OCI-M1 (cell line): Measurements from ENCODE around the gene CYTH1.

Experiments used
- DNase-seq: peaks from one replicate; lab custom pipeline; 2025; lab: John Stamatoyannopoulos, UW

CYTH1 gene

GRCh38 chr17:78781893-78782304 lies at the start of gene CYTH1:
Gene CYTH1, minus strand, starts transcription at chr17:78782273. Its CDS starts 50 bp downstream, at chr17:78782223.
- DNase-seq: no peak

- DNase-seq: no peak
These were observed 47.4 kb upstream of the CYTH1 start for GRCh38 chr17:78829477-78829876.

GRCh38 chr17:78828470-78829185 lies 46.6 kb upstream of the CYTH1 start:
- DNase-seq: peak; percentile 4

GRCh38 chr17:78826836-78827509 lies 44.9 kb upstream of the CYTH1 start:
- DNase-seq: no peak

- DNase-seq: no peak
These were observed 44.3 kb upstream of the CYTH1 start for GRCh38 chr17:78826421-78826820.

- no peak for DNase-seq
These were observed 43.6 kb upstream of the CYTH1 start for GRCh38 chr17:78825696-78826095.

- no peak for DNase-seq
These were observed 42.2 kb upstream of the CYTH1 start for GRCh38 chr17:78824240-78824639.

- DNase-seq: no peak
These were observed 41.4 kb upstream of the CYTH1 start for GRCh38 chr17:78823282-78824046.

- no peak for DNase-seq
These were observed 40.5 kb upstream of the CYTH1 start for GRCh38 chr17:78822552-78822951.

GRCh38 chr17:78821961-78822360 lies 39.9 kb upstream of the CYTH1 start:
- DNase-seq: no peak

GRCh38 chr17:78820841-78821240 lies 38.8 kb upstream of the CYTH1 start:
- no peak for DNase-seq

- DNase-seq: no peak
These were observed 38.0 kb upstream of the CYTH1 start for GRCh38 chr17:78819806-78820792.

GRCh38 chr17:78819402-78819801 lies 37.3 kb upstream of the CYTH1 start:
- no peak for DNase-seq

- no peak for DNase-seq
These were observed 36.9 kb upstream of the CYTH1 start for GRCh38 chr17:78818932-78819331.

GRCh38 chr17:78818152-78818846 lies 36.2 kb upstream of the CYTH1 start:
- no peak for DNase-seq

GRCh38 chr17:78817123-78817522 lies 35.0 kb upstream of the CYTH1 start:
- DNase-seq: no peak

- no peak for DNase-seq
These were observed 33.6 kb upstream of the CYTH1 start for GRCh38 chr17:78815696-78816095.

- DNase-seq: no peak
These were observed 30.8 kb upstream of the CYTH1 start for GRCh38 chr17:78812855-78813254.

GRCh38 chr17:78808163-78808562 lies 26.1 kb upstream of the CYTH1 start:
- no peak for DNase-seq

GRCh38 chr17:78806451-78806850 lies 24.4 kb upstream of the CYTH1 start:
- DNase-seq: no peak

GRCh38 chr17:78805301-78805700 lies 23.2 kb upstream of the CYTH1 start:
- DNase-seq: no peak
